ENCODE measurements around the gene EPB41.
A peak's percentile ranks its signal among the peaks of the same experiment; 100 is the strongest.
"Not testable (repeated sequence)": the region's sequence is repeated elsewhere in the genome, so short reads cannot be mapped to it uniquely, and the experiment has no call there.

The EPB41 gene

GRCh38 chr1:28983509-28984310 is 69.3 kb downstream of the EPB41 start:
- no peak for DNase-seq

DNA sequence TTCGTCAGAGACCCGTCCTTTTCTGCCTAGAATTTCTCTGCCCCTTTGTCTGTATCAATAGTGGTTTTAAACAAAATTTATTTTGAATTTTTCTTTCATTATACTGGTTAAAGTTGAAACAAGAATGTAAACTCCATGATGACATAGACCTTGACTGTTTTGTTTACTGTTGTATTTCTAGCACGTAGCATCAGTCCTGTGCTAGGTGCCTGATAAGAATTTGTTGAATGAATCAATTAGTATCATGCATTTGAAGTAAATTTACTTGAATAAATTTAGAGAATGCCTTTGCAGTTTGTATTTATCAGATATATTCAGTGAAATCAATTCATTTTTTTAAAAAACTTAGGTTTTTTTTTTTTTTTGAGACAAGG is 69.9 kb downstream of the EPB41 start:
- DNase-seq = no peak

DNA sequence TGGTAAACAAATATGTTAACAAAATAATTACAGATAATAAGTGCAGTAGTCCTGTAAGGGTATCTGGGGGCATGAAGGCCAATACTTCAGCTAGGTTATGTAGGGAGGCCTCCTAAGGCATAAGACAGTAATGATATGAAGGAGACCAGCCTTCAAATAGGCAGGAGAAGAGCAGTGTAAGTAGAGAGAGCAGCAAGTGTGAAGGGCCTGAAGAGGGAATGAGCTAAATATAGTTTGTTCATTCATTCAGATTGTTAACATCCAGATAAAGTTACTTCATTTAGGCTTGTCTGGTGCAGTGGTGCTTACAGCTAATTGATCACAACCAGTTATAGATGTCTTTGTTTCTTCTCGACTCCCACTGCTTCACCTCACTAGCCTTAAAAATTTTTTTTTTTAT is 71.1 kb downstream of the EPB41 start:
- DNase-seq = no peak

- no peak for DNase-seq
Measured at GRCh38 chr1:28986306-28986910, 72.0 kb downstream of the EPB41 start.

- DNase-seq = no peak
Measured at GRCh38 chr1:29002792-29003191, 88.4 kb downstream of the EPB41 start.

- no peak for DNase-seq
Measured at GRCh38 chr1:29004288-29004687, 89.9 kb downstream of the EPB41 start.

- no peak for DNase-seq
Measured at GRCh38 chr1:29004798-29005197, 90.4 kb downstream of the EPB41 start.

GRCh38 chr1:29011775-29012174 is 97.4 kb downstream of the EPB41 start:
- no peak for DNase-seq

GRCh38 chr1:29017235-29017634 is 102.9 kb downstream of the EPB41 start:
- no peak for DNase-seq

GRCh38 chr1:29017975-29018712 is 103.8 kb downstream of the EPB41 start:
- DNase-seq = no peak

GRCh38 chr1:29022620-29023019 is 108.3 kb downstream of the EPB41 start:
- DNase-seq = no peak

GRCh38 chr1:29029667-29030066 is 115.3 kb downstream of the EPB41 start:
- DNase-seq = no peak

DNA sequence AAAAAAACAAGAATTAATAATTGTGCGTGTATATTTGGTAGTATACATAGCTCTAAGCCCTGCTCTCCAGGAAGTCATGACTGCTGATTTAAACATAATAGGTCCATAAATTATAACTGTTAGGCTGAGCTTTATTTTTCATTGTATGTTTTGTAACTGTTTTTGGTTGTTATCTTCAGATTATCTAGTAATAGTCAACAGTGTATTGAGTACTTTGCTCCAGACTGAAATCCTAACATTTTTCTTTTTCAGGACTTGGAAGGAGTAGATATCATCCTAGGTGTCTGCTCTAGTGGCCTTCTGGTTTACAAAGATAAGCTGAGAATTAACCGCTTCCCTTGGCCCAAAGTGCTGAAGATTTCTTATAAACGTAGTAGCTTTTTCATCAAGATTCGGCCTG is 118.5 kb downstream of the EPB41 start:
- no peak for DNase-seq

- DNase-seq = peak; percentile 55
Measured at GRCh38 chr1:29033829-29034466, 119.6 kb downstream of the EPB41 start.

DNA sequence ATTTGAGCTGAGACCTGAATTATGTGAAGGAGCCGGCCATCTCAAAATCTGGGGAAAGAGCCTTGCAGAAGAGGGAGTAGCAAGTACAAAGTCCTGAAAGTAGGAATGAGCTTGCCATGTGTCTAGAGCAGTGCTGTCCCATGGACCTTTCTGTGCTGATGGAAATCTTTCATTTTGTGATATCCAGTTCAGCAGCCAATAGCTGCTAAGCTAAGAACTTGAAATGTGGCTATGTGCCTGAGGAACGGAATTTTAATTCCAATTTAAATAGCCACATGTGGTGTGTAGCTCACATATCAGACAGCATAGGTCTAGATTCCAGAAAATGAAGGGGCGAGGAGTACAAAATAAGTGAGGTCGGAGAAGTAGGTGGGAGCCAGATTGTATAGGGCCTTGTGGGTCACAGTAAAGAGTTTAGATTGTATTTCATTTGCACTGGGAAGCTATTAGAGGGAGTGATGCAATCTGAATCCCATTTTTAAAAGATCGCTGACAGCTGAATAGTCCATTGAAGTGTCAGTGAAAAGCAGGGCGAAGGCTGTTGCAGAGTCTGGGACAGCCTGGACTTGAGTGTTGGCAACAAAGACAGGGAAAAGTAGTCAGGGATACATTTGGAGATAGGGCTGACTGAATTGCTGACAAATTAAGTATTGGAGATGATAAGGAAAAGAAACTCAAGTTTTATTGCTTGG is 129.1 kb downstream of the EPB41 start:
- DNase-seq = no peak

DNA sequence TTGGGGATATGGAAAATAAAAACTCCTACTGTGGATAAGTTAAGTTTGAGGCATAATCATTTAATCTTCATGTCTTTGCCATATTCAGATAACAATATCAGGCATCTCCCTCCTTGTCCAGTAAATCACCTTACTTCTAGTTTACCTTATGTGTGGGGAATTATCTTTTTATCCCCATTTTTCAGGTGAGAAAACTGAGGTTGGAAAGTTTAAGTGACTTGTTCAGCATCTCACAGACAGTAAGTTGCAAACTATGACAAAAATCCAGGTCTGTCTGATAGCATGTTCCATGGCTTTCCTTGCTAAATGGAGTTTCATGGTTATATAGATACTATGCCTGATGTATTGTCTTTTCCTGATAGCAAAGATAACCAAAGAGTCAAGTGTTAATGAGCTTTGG is 129.6 kb downstream of the EPB41 start:
- no peak for DNase-seq

- not testable (repeated sequence) for DNase-seq
Measured at GRCh38 chr1:29045663-29046062, 131.3 kb downstream of the EPB41 start.

DNA sequence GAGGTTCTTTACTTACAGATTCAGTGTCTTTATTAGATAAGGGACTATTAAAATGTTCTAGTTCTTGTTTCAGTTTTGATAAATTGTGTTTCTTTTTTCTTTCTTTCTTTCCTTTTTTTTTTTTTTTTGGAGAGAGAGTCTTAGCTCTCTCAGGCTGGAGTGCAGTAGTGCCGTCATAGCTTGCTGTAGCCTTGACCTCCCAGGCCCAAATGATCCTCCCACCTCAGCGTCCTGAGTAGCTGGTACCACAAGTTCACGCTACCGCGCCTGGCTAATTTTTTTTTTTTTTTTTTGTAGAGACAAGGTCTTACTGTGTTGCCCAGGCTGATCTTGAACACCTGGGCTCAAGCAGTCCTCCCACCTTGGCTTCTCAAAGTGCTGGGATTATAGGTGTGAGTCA is 132.8 kb downstream of the EPB41 start:
- no peak for DNase-seq

DNA sequence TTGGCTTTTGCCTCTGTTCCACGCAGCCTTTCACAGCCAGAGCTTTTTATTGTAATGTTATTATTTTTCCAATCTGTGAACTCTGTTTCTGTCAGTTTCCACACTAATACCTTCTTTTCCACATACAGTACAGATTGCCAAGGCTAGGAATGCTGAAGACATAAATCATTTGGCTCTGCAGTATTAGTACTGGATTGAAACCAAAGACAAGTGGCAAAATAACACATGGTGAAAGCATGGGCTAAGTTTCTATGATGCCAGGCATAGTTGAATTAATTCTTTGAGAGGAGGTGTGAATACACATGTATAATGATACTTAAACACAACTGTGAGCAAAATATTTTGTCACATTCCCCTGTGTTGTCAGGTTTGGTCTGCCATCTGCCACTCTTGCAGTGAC is 135.8 kb downstream of the EPB41 start:
- no peak for DNase-seq

DNA sequence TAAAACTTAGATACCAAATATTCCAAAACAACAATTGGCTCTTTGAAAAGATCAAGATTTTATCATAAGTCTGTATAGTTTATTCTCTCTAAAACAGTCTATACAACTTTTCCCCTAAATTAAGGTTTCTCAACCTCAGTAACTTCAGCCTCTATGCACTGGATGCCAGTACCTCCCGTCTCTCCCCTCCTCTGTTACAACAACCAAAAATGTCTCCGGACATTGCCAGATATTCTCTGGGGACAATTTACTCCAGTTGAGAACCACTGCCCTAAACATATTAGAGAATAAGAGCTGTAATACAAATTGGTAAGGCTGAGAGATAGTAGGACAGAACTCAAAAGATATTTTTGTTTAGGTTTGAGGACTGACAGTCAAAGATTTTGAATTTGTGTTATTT is 137.7 kb downstream of the EPB41 start:
- no peak for DNase-seq

DNA sequence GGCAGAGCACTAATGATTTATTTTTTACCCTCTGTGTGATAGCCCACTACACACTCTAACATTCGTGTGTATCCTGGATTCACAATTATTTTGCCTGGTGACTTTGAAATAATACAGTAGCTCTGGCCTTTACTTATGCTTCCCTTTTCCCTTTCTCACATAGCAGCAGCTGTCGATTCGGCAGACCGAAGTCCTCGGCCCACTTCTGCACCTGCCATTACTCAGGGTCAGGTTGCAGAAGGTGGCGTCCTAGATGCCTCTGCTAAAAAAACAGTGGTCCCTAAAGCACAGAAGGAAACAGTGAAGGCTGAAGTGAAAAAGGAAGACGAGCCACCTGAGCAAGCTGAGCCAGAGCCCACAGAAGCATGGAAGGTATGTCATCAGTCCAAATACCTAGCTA is 138.6 kb downstream of the EPB41 start:
- DNase-seq = no peak

DNA sequence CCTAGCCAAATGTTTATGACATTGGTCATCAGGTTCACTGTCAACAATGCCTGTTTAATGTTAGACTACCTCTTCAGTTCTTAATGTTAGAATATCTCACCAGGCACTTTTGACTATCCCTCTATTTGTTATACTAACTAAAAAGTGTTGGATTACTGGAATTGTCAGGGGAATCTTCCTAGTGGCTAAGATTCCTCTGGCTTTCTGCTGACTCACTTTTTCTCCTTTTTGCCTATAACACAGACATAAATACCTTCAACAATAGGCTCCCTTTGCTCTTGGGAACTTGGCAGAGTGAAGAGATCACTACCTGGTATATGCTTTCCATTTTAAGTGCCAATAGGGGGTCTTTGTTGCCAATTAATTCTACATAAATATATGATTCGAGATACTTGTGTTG is 140.8 kb downstream of the EPB41 start:
- DNase-seq = no peak

DNA sequence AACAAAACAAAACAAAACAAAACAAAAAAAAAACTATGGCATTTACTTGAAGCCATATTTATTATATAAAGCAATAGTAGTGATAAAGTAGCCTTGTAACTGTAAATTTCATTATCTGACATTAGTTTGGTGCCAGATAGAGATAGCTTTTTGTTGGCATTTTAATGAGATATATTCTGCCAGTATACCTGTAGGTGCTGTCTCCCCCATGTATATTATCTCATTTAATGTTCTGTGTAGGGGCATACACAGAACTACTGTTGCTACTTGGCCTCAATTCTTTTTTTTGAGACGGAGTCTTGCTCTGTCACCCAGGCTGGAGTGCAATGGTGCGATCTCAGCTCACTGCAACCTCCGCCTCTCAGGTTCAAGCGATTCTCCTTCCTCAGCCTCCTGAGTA is 141.9 kb downstream of the EPB41 start:
- DNase-seq = no peak

All from kidney glomerular epithelial cell (primary cell).